ENCODE data around the gene EIF3B.
"Not testable (repeated sequence)": the region's sequence is repeated elsewhere in the genome, so short reads cannot be mapped to it uniquely, and the experiment has no call there.

The EIF3B gene

GRCh38 chr7:2354186-2354938 lies at the start of gene EIF3B:
TSS of gene EIF3B (plus strand) at chr7:2354827. CDS start at chr7:2354922, 95 bp downstream.
- peak; percentile 74 to 90 (median 80) for DNase-seq

GRCh38 chr7:2305258-2305657 lies 49.4 kb upstream of the EIF3B start:
- DNase-seq = not testable (repeated sequence)

- DNase-seq = no peak
Measured at GRCh38 chr7:2306688-2307087, 47.9 kb upstream of the EIF3B start.

- DNase-seq = no peak
Measured at GRCh38 chr7:2307690-2308107, 46.9 kb upstream of the EIF3B start.

GRCh38 chr7:2309889-2310331 lies 44.7 kb upstream of the EIF3B start:
- no peak for DNase-seq

GRCh38 chr7:2312267-2312929 lies 42.2 kb upstream of the EIF3B start:
- DNase-seq = no peak

- no peak for DNase-seq
Measured at GRCh38 chr7:2313450-2314208, 41.0 kb upstream of the EIF3B start.

GRCh38 chr7:2314209-2314955 lies 40.2 kb upstream of the EIF3B start, which contains the start of gene SNX8:
TSS of gene SNX8 (minus strand) at chr7:2314441. CDS start at chr7:2314421, 20 bp downstream.
- peak; percentile 93 to 97 (median 96) for DNase-seq

- DNase-seq = not testable (repeated sequence)
Measured at GRCh38 chr7:2314956-2315530, 39.6 kb upstream of the EIF3B start.

- DNase-seq = no peak
Measured at GRCh38 chr7:2315787-2316186, 38.8 kb upstream of the EIF3B start.

GRCh38 chr7:2316578-2316977 lies 38.0 kb upstream of the EIF3B start:
- no peak for DNase-seq

- DNase-seq = no peak
Measured at GRCh38 chr7:2317556-2318293, 36.9 kb upstream of the EIF3B start.

- no peak for DNase-seq
Measured at GRCh38 chr7:2321020-2321419, 33.6 kb upstream of the EIF3B start.

- DNase-seq = no peak
Measured at GRCh38 chr7:2325162-2325561, 29.5 kb upstream of the EIF3B start.

- DNase-seq = no peak
Measured at GRCh38 chr7:2326951-2327350, 27.7 kb upstream of the EIF3B start.

- DNase-seq = no peak
Measured at GRCh38 chr7:2330493-2330892, 24.1 kb upstream of the EIF3B start.

GRCh38 chr7:2331707-2332106 lies 22.9 kb upstream of the EIF3B start:
- no peak for DNase-seq

- DNase-seq = not testable (repeated sequence)
Measured at GRCh38 chr7:2332606-2333231, 21.9 kb upstream of the EIF3B start.

GRCh38 chr7:2336626-2337299 lies 17.9 kb upstream of the EIF3B start:
- no peak for DNase-seq

GRCh38 chr7:2347351-2348063 lies 7.1 kb upstream of the EIF3B start:
- not testable (repeated sequence) for DNase-seq
